Measurements from ENCODE around the gene IL12RB2. TPM values are rescaled to one million over a fixed set of nuclear protein-coding genes. Genes with fewer than 3 reads are reported as not detected.
"Not testable (repeated sequence)": the region's sequence is repeated elsewhere in the genome, so short reads cannot be mapped to it uniquely, and the experiment has no call there.

The IL12RB2 gene
- total RNA-seq, 1 donor from 2014 or later: 159 TPM

- intact Hi-C loops (cut with micrococcal nuclease): loop anchor here (1.0 to 10.0 kb wide), 6 partner anchors 9 to 2003 kb away; partner anchors contain the start of genes LEPR and LEPROT
These were observed 120.3 kb downstream of the IL12RB2 start for GRCh38 chr1:67427947-67428346.

DNA sequence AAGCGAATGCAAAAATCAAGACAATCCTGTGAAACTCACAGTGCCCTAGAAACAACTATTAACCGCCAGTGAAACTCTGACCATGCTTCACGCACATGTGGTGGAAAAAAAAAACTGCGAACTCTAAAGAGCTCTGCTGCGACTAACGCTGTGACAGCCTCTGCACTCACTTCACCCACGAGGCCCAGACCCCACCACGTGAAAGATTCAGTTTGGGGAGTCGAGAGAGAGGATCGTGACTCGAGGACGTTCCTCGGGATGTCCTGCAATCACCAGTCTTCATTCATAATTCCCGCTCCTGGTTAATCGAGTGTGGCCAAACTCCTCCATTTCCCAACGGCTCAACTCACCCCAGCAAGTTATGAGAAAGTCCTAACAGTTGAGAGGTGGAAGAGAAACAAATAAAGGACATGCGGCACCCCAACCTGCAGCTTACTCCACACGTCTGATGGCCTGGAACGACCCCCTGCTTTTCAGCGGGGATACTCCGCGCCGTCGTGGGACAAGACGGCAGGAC lies 121.4 kb downstream of the IL12RB2 start:
- intact Hi-C loops (cut with micrococcal nuclease): loop anchor here (2.0 to 10.0 kb wide), 5 partner anchors 14 to 2004 kb away; partner anchors contain the start of genes LEPR and LEPROT

DNA sequence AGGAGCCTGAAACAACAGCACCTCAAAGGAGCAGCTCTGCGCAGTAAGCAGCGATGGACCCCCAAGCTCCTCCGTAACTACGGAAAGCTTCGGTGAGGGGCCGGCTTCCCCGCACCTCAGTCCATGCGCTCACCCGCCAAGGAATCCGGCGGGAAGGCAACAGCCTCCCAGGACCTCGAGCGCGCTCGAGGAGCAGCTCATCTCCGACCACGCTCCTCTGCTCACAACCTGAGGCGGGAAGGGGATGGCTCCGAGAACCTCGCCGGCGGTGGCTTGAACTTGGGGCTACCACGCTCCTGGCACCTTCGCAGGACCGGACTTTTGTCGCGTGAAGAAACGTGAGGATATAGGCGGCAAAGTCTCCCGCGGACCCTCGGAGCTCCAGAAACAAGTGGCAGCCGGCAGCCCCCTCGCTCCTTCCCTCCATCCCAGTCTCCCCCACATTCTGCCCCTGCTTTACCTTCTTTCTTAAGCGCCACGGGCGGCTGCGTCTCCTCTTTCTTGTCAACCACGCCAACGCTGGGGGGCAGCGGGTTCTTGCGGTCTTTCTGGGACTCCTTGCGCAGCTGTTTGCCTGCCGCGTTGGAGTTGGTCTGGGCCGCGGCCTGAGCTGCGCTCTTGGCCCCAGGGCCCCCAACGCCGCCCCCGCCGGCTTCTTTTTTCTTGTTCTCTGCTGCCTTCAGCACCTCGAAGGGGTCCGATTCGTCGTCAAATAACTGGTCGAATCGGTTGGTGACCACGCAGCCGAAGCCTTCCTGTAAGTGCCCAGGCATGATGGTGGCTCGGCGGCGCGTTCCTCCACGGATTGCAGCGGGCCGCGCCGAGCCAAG lies 122.1 kb downstream of the IL12RB2 start:
- intact Hi-C loops (cut with micrococcal nuclease): loop anchor here (1.0 to 10.0 kb wide), 19 partner anchors 15 to 2005 kb away; partner anchors contain the start of genes DEPDC1, GADD45A, IL12RB2 and LEPR

DNA sequence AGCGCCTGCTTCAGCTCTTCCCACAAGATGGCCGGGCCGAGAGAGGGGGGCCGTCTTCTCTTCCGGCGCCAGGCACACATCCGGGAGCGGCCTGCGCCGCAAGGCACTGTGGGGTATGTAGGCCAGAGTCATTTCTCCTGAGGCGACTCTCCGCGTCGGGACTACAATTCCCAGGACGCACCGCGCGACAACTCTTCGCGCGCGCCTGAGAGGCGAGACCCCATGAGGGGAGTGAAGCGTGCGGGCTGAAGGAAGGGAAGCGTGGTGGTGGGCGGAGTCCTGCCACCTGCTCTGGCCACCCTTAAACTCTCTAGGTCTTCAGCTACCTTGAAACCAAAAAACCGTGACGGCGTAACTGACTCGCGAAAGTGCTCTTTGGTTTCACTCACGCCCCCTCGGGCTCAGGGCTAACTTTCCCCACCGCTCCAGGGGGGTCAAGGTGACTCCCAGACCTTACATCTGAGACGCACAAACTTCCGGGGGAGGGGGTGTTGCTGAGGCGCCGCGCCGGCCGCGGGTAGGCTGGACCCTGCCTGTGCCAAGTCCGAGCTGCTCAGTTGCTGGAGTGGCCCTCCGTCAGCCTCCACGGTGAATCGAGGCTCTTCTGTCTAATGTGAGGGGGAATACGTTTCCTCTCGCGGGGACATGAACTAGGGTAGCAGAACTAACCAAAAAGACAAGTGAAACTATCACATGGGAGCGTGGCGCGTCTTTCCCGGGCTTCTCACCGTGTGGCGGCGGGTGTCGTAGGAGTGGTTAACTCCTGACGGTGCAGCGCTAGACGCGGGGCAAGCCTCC lies 122.9 kb downstream of the IL12RB2 start, which contains the start of gene SERBP1:
Gene SERBP1, minus strand, starts transcription at position 45 of the 798 bp plus-strand sequence. CDS start 102 bp downstream, outside the sequence.
- intact Hi-C loops (cut with micrococcal nuclease): loop anchor here (1.0 to 10.0 kb wide), 16 partner anchors 70 to 1618 kb away; partner anchors contain the start of genes DEPDC1, GADD45A and IL12RB2

DNA sequence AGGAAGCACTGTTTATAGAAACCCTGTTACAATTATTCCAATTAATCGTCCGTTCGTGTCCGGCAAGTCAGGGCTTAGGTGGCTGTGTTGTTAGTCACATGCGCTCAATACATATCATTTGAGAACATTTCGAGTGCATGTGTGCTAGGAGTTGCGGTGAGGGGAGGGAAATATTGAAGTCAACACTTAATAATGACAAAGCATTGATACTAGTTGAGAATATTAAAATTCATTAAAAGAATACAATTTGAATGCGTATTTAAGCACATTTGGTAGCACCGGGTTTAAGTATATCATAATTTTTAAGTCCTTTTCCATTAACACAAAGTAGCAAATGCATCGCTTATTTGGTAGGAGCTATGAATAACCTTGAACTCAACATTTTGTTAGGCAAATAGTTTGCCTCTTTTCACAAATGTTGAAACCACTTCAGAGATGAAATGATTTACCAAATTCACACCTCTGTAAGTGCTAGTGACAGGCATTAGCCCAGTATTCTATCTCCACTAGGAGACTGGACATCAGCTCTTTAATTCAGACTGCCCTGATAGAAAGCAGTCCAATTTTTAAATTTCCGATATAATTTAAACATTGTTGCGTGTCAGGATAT lies 123.6 kb downstream of the IL12RB2 start:
- intact Hi-C loops (cut with micrococcal nuclease): loop anchor here (1.0 to 10.0 kb wide), 8 partner anchors 69 to 1619 kb away; partner anchors contain the start of gene DEPDC1

DNA sequence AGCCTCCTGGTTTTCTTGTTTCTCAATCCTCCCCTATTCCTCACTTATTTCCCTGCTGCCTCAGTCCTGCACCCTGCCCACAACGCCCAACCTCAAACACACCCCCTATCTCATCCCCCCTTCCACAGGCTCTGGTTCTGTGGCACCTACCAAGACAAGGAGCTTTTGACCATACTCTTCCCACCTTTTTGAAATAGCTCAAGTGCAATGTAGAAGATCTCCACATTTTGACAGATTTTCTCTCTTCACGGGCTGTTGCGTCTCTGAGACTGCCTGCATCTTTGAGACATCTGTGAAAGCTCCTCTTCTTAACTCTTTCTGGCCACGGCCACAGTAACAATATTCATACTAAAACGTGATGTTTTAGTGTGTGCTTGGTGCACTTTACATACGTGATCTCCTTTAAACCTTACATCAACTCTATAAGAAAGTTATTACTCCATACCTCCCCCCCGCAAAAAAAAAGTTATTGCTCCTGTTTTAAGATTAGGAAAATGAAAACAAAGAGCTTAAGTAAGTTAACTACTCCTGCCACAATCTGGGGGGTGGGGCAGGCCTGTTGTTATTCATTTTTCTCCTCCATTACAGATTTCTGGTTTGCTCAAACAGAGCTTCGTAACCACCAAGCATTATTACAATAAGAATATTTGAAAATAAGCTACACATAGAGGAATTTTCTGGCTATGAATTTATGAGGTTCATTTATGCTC lies 124.4 kb downstream of the IL12RB2 start:
- intact Hi-C loops (cut with micrococcal nuclease): loop anchor here (1.0 to 10.0 kb wide), 8 partner anchors 68 to 1620 kb away; partner anchors contain the start of gene DEPDC1

DNA sequence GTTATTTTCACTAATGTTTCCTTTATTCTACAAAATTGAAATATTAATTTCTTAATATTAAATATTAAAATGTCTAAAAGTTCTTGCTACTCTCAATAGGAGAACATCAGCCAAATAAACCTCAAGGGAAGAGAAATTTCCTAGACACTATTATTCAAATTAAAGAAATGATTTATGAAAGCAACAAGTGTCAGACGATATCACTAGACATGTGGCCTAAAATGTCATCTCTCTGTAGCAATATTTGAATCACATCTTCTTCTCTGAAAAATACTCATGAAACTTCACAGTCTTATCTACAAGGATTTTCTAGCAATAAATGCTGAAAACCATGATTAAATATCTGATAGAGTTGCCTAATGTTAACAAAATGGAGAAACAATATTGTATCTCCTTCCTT lies 125.1 kb downstream of the IL12RB2 start:
- intact Hi-C loops (cut with micrococcal nuclease): loop anchor here (5.0 to 10.0 kb wide), 3 partner anchors 285 to 1062 kb away; partner anchors contain the start of gene DEPDC1

DNA sequence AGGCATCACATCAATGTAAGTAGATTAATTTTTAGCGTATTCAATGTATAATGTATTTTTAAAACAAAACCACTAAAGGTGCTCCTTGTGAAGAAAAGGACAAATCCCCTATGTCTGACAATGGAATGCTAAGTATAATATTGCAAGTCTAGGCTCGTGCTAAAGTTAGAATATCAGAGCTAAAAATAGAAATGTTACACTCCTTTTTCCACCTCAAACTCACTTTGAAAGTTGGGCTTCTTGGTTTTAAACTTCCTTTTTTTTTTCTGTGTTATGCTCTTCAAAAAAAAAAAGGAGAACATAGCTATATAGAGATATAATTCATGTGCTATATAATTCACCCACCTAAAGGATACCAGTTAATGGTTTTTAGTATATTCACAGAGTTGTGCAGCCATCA lies 126.2 kb downstream of the IL12RB2 start:
- intact Hi-C loops (cut with micrococcal nuclease): loop anchor here (5.0 to 10.0 kb wide), 3 partner anchors 287 to 1061 kb away; partner anchors contain the start of gene DEPDC1

DNA sequence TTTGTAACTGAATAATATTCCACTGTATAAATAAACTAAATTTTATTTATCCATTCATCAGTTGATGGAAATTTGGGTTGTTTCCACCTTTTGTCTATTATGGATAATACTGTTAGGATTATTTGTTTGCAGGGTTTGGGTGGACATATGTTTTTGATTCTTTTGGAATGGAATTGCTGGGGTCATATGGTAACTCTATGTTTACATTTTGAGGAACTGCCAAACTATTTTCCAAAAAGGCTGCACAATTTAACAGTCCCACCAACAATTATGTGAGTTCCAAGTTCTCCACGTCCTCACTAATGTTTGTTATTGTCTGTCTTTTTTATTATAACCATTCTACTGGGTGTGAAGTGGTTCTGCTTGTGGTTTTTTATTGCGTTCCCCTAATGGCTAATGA lies 126.8 kb downstream of the IL12RB2 start:
- intact Hi-C loops (cut with micrococcal nuclease): loop anchor here (5.0 to 10.0 kb wide), 3 partner anchors 287 to 1060 kb away; partner anchors contain the start of gene DEPDC1

DNA sequence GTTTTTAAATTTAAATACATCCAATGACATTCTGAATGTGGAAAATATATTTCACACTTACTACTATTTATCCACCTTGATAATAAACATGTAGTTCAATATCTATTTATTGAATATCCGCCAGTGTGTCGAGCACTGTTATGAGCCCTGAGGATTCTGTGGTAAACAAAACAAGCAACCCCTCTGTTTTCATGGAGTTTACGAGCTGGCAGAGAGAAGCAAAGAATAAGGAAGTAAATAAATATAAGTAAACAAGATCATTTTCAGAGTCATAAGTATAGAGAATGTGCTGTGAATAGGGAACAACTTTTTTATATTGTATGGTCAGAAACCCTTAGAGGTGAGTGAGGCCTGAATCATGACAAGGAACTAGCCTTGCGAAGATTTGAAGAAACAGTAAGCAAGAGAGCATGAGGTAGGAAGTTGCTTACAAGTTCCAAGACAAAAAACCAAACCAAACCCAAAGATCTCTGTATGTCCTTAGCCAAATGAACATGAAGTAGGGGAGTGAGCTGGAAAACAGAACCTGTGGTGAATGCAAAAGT lies 128.9 kb downstream of the IL12RB2 start:
- intact Hi-C loops (cut with micrococcal nuclease): loop anchor here (10.0 kb wide), 1 partner anchor 1058 kb away; the partner anchor contains the start of gene DEPDC1

DNA sequence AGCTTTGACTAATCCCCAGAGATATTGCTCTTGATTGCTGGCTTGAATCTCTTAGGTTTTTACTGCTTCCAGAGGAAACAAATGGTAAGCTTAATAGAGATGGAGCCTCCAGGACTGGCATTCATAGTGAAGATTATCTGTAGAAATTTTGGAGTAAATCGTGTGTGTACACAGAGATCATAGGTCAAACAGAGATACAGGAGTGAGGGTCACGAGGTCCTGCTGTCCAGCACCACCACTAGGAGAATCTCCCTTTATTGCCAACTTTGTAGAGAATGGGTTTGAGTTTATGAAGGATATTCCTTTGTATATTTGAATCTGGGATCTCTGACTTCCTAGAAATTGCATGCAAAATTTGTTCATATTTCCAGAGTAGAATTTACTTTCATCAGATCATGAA lies 130.3 kb downstream of the IL12RB2 start:
- intact Hi-C loops (cut with micrococcal nuclease): loop anchor here (10.0 kb wide), 1 partner anchor 1057 kb away; the partner anchor contains the start of gene DEPDC1

- intact Hi-C loops (cut with micrococcal nuclease): loop anchor here (10.0 kb wide), 1 partner anchor 1055 kb away; the partner anchor contains the start of gene DEPDC1
These were observed 131.8 kb downstream of the IL12RB2 start for GRCh38 chr1:67439277-67440029.

DNA sequence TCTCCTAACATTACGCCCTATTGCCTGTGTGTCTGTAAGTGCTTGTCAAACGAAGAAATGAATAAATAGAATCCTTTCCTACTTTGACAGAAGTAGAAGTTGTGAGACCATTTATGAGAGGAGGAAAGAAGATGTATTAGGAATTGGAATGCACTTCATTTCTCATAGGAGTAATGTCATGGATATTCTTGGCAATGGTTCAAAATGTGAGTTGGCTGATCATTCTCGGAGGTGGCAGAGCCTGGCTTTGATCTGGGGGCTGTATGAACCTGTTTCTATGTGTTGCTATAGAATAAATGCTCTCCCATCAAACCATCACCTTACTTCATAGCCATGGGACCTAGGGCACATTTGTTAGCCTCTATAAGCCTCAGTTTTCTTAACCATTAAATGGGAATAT lies 132.7 kb downstream of the IL12RB2 start:
- intact Hi-C loops (cut with micrococcal nuclease): no loop called here

DNA sequence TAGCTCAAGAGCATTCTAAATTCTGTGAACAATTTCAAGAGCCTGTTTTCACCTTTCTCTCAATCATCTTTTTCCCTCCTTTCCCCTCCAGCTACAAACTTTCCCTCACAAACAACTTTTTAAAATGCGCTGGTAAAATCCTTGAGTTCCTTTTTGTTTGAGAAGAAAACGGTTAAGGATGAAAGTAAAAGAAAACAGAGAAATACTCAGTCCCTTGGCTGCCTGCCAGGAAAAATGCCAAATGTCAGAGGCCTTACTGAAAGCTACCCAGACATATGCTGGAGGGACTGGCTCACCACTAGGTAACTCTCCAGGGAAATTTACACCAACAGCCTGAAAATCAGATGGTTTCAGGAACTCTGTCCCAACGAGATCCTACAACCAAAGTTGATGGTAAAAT lies 133.5 kb downstream of the IL12RB2 start:
- intact Hi-C loops (cut with micrococcal nuclease): no loop called here

- intact Hi-C loops (cut with micrococcal nuclease): no loop called here
These were observed 134.1 kb downstream of the IL12RB2 start for GRCh38 chr1:67441739-67442281.

DNA sequence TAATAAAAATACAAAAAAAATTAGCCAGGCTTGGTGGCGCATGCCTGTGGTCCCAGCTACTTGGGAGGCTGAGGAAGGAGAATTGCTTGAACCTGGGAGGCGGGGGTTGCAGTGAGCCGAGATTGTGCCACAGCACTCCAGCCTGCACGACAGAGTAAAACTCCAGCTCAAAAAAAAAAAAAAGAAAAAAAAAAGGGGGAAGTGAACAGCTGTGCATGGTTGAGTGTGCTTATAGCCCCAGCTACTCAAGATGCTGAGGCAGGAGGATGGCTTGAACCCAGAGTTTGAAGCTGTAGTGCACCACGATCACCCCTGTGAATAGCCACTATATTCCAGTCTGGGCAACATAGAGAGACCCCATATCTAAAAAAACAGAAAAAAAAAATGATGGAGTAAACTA lies 138.3 kb downstream of the IL12RB2 start:
- intact Hi-C loops (cut with micrococcal nuclease): not testable (repeated sequence)

Measured in T-helper 1 cell treated with Interleukin-12 subunit alpha and Interleukin-12 subunit beta and Interleukin-4 antibody, amounts not matched to agents 30 ng/mL and 1 ng/mL, for 36 hours (primary cell).